PFSK-1 (cell line): Measurements from ENCODE around the gene USP24.

ENCODE experiments used
- FOXP2 ChIP-seq: optimal IDR thresholded peaks from 2 replicates; pipeline ENCODE3; 2011; ENCODE audit warnings: borderline replicate concordance, control low read depth, inconsistent platforms; ENCODE audit not compliant: insufficient read depth; ENCODE audit errors: extremely low read length, extremely low read depth
- POLR2AphosphoS5 ChIP-seq: IDR thresholded peaks from 2 replicates; pipeline ENCODE4 v1.6.1; 2012; ENCODE audit warnings: low read depth, mild to moderate bottlenecking, control low read depth, low read length, moderate library complexity
- REST ChIP-seq, 2 experiments: IDR thresholded peaks; 2 replicates each; pipeline versions ENCODE4 v1.6.1 to v1.8.0; 2011 to 2012; ENCODE audit warnings: low read depth in 2 of 2, low read length in 2 of 2, control low read depth in 1 of 2, inconsistent platforms in 1 of 2, mild to moderate bottlenecking in 1 of 2, moderate library complexity in 1 of 2; ENCODE audit not compliant: insufficient read depth in 1 of 2
- SIN3A ChIP-seq: IDR thresholded peaks from 2 replicates; pipeline ENCODE4 v1.6.1; 2012; ENCODE audit warnings: mild to moderate bottlenecking, low read length, moderate library complexity, borderline replicate concordance; ENCODE audit not compliant: insufficient read depth
- TAF1 ChIP-seq: IDR thresholded peaks from 2 replicates; pipeline ENCODE4 v1.6.1; 2012; ENCODE audit warnings: low read length, control low read depth, borderline replicate concordance; ENCODE audit not compliant: insufficient read depth

GRCh38 chr1:55245781-55246180, 30.6 kb upstream of the USP24 start:
- no peak for TF ChIP-seq POLR2AphosphoS5
- no peak for TF ChIP-seq SIN3A
- no peak for TF ChIP-seq TAF1
- TF ChIP-seq REST (IDR thresholded peaks at IDR 0.05; ENCODE audit: insufficient read depth in 1 of 2, low read depth in 2 of 2, low read length in 2 of 2): no peak
- no peak for TF ChIP-seq FOXP2
